MCF 10A (cell line): Measurements from ENCODE around the gene PAQR4. TPM values are rescaled to one million over a fixed set of nuclear protein-coding genes. Genes with fewer than 3 reads are reported as not detected.

Experiments used
- BruUV-seq: library from RNA; stranded (reverse); fragments of 400-500 nt; replicated peaks from 2 replicates; lab custom pipeline; 2021; lab: Mats Ljungman, UMichigan
- CTCF ChIA-PET: fragments of 300-600 bp; sonication (Branson Sonifier 250); formaldehyde crosslinking; extraction: SDS; loops from one replicate; lab custom pipeline; 2021; ENCODE audit warnings: antibody characterized with exemption, inconsistent platforms; lab: Yijun Ruan, JAX
- POLR2A ChIA-PET: fragments of 300-600, 350-650 bp; sonication (Branson Sonifier 250); formaldehyde crosslinking; extraction: SDS; loops from one replicate; lab custom pipeline; 2020; ENCODE audit warnings: antibody characterized with exemption, inconsistent platforms; lab: Yijun Ruan, JAX
- DNase-seq: peaks from one replicate; pipeline ENCODE4 v3.0.0-alpha.2; 2018; ENCODE audit not compliant: unreplicated experiment
- H3K27ac Mint-ChIP-seq: one replicate; pipeline ENCODE4 v1.8.0; 2022; ENCODE audit warnings: mild to moderate bottlenecking, low read depth, mixed read lengths; ENCODE audit not compliant: unreplicated experiment
- H3K27me3 Mint-ChIP-seq: one replicate; pipeline ENCODE4 v1.8.0; 2022; ENCODE audit warnings: mixed read lengths; ENCODE audit not compliant: insufficient read depth, unreplicated experiment
- H3K36me3 Mint-ChIP-seq: one replicate; pipeline ENCODE4 v1.8.0; 2022; ENCODE audit warnings: mild to moderate bottlenecking, moderate library complexity, mixed read lengths; ENCODE audit not compliant: insufficient read depth, unreplicated experiment
- H3K4me1 Mint-ChIP-seq: one replicate; pipeline ENCODE4 v1.8.0; 2022; ENCODE audit warnings: mixed read lengths; ENCODE audit not compliant: insufficient read depth, unreplicated experiment
- H3K4me3 Mint-ChIP-seq: one replicate; pipeline ENCODE4 v1.8.0; 2022; ENCODE audit warnings: mild to moderate bottlenecking, moderate library complexity, mixed read lengths; ENCODE audit not compliant: unreplicated experiment
- H3K9me3 Mint-ChIP-seq: one replicate; pipeline ENCODE4 v1.8.0; 2022; ENCODE audit warnings: mixed read lengths; ENCODE audit not compliant: unreplicated experiment
- CTCF ChIP-seq: fragments of 200-600 bp; IDR thresholded peaks from one replicate; pipeline ENCODE4 v1.8.0; 2022; ENCODE audit warnings: antibody characterized with exemption, mild to moderate bottlenecking; ENCODE audit not compliant: unreplicated experiment
- intact Hi-C: fragments of 100-400 bp; cut with micrococcal nuclease; formaldehyde crosslinking; loops from 2 replicates; pipeline ENCODE4 v1.14.1; 2022
- total RNA-seq: library from RNA; stranded (reverse); gene quantifications from 2 replicates; pipeline ENCODE4 v1.2.3, GENCODE V29; 2022

Gene PAQR4
- total RNA-seq, 1 experiment from 2014 or later, result 7.9 TPM

GRCh38 chr16:2948807-2949704, 20.1 kb upstream of the PAQR4 start:
- Mint-ChIP-seq H3K9me3 (no peaks in the 10 kb centered on the region), H3K27ac (no peak overlapping the region), H3K36me3 (peaks cover 17% of the 10 kb centered on the region), H3K4me1 (peaks cover 4% of the 10 kb centered on the region), H3K4me3 (no peak overlapping the region), H3K27me3 (no peaks in the 10 kb centered on the region)
- ChIA-PET CTCF (interaction anchor here (0.6 to 1.4 kb wide), 2 partner anchors 9 to 13 kb away, joined by 3 to 4 read pairs; no protein-coding TSS in a partner anchor), POLR2A (no interaction called here)
- TF ChIP-seq CTCF, result no peak
- intact Hi-C loops, result no loop called here
- no peak for DNase-seq
- BruUV-seq, result TSS peak; percentile 68

GRCh38 chr16:2949705-2950352, 19.3 kb upstream of the PAQR4 start:
- Mint-ChIP-seq H3K27me3 (no peaks in the 10 kb centered on the region), H3K4me1 (peaks cover 4% of the 10 kb centered on the region), H3K27ac (no peak overlapping the region), H3K4me3 (no peak overlapping the region), H3K36me3 (peaks cover 9% of the 10 kb centered on the region), H3K9me3 (no peaks in the 10 kb centered on the region)
- no peak for DNase-seq
- ChIA-PET CTCF (interaction anchor here (3.9 kb wide), 1 partner anchor 12 kb away, joined by 27 read pairs; no protein-coding TSS in a partner anchor), POLR2A (no interaction called here)
- intact Hi-C loops, result no loop called here
- BruUV-seq, result no TSS peak
- no peak for TF ChIP-seq CTCF

GRCh38 chr16:2950353-2950724, 18.8 kb upstream of the PAQR4 start:
- Mint-ChIP-seq H3K4me3 (no peak overlapping the region), H3K27ac (no peak overlapping the region), H3K27me3 (no peaks in the 10 kb centered on the region), H3K9me3 (no peaks in the 10 kb centered on the region), H3K36me3 (peaks cover 9% of the 10 kb centered on the region), H3K4me1 (peaks cover 4% of the 10 kb centered on the region)
- CTCF ChIA-PET, result interaction anchor here (0.7 to 3.9 kb wide), 2 partner anchors 12 to 19 kb away, joined by 3 to 27 read pairs; no protein-coding TSS in a partner anchor
- no TSS peak for BruUV-seq
- TF ChIP-seq CTCF, result no peak
- POLR2A ChIA-PET, result interaction anchor here (0.8 to 1.0 kb wide), 2 partner anchors 9 to 23 kb away, joined by 3 read pairs; no protein-coding TSS in a partner anchor
- no peak for DNase-seq
- intact Hi-C loops, result no loop called here

- Mint-ChIP-seq H3K4me1 (peaks cover 4% of the 10 kb centered on the region), H3K27ac (no peak overlapping the region), H3K36me3 (peaks cover 9% of the 10 kb centered on the region), H3K27me3 (no peaks in the 10 kb centered on the region), H3K4me3 (no peak overlapping the region), H3K9me3 (no peaks in the 10 kb centered on the region)
- POLR2A ChIA-PET, result interaction anchor here (0.6 to 1.0 kb wide), 3 partner anchors 9 to 482 kb away, joined by 3 read pairs; no protein-coding TSS in a partner anchor
- intact Hi-C loops, result no loop called here
- TF ChIP-seq CTCF, result no peak
- CTCF ChIA-PET, result interaction anchor here (0.7 to 3.9 kb wide), 3 partner anchors 11 to 20 kb away, joined by 3 to 27 read pairs (median 4); no protein-coding TSS in a partner anchor
- BruUV-seq, result no TSS peak
- no peak for DNase-seq
Observed at GRCh38 chr16:2950773-2951172, 18.4 kb upstream of the PAQR4 start.
